Measurements from ENCODE around the gene MRC1.

Gene MRC1

DNA sequence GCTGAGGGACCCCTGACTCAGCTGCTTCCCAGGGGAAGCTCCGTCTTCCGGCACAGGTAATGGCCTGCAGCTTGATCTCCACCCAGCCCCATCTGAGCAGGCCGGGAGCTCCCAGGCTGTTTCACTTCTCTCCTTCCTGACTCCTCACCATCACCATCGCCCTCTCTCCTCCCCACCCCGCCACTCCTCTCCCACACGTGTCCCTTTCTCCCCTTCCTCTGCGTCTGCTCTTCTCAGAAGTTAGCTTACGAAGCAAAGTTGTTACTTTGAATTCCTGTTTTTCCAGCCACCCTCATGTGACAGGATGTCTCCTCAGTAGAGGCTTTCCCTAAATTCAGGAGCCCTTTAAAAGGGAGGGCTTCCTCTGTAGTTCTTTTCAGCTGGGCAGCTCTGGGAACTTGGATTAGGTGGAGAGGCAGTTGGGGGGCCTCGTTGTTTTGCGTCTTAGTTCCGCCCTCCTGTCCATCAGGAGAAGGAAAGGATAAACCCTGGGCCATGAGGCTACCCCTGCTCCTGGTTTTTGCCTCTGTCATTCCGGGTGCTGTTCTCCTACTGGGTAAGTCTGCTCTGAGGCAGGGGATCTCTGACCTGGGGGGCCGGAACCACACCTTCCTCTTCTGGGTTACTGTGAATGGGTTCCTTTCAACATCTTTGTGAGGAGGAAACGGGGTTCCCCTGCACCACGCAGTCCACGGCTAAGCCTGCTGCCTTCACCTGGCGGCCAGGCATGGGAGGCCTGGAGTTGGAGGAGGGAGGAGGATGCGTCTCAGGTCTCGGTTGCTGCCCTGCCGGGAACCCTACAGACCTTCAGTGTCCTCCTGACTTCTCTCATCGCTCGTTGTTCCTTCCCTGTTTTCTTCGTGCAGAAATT is at the start of gene MRC1:
Gene MRC1, plus strand, starts transcription at position 378 of the 871 bp plus-strand sequence. Its CDS starts 118 bp downstream, at position 496.
- Mint-ChIP-seq H3K27ac (no peak within 1 kb of the TSS), H3K4me3 (no peak within 1 kb of the TSS), H3K36me3 (ENCODE audit: low read depth) (no peaks in the 10 kb centered on the region), H3K27me3 (peaks cover 15% of the 10 kb centered on the region), H3K4me1 (ENCODE audit: low read depth) (peaks cover 5% of the 10 kb centered on the region), H3K9me3 (no peaks in the 10 kb centered on the region)

DNA sequence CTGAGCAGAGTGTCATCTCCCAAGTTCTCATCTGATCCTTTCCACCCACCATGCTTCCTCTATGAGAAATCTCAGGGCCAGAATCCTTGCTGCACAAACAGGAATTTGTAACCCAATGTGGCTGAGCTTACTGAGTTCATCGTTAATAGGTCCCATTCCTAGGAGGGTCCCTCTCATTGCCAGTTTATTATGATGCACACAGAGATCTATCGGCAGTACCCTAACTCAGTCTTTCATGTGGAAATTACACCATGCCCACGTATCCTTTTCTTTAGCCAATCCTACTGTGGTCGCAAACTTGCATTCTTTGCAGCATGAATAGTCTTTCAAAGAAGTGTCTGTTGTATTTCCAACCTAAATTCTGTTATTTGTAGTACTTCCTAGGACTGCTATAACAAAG is 45.0 kb upstream of the MRC1 start:
- Mint-ChIP-seq H3K36me3 (ENCODE audit: low read depth) (no peaks in the 10 kb centered on the region), H3K27me3 (peaks cover 3% of the 10 kb centered on the region), H3K9me3 (no peaks in the 10 kb centered on the region), H3K4me1 (ENCODE audit: low read depth) (no peaks in the 10 kb centered on the region), H3K27ac (no peak overlapping the region), H3K4me3 (no peak overlapping the region)

GRCh38 chr10:17765602-17766001 is 43.5 kb upstream of the MRC1 start:
- Mint-ChIP-seq H3K9me3 (no peaks in the 10 kb centered on the region), H3K36me3 (ENCODE audit: low read depth) (no peaks in the 10 kb centered on the region), H3K4me3 (no peak overlapping the region), H3K27me3 (peaks cover 4% of the 10 kb centered on the region), H3K27ac (no peak overlapping the region), H3K4me1 (ENCODE audit: low read depth) (no peaks in the 10 kb centered on the region)

GRCh38 chr10:17766731-17767130 is 42.4 kb upstream of the MRC1 start:
- no peaks in the 10 kb centered on the region for H3K36me3 Mint-ChIP-seq (ENCODE audit: low read depth)
- peaks cover 4% of the 10 kb centered on the region for H3K27me3 Mint-ChIP-seq
- H3K4me1 Mint-ChIP-seq (ENCODE audit: low read depth): no peaks in the 10 kb centered on the region
- no peak overlapping the region for H3K27ac Mint-ChIP-seq
- H3K9me3 Mint-ChIP-seq: no peaks in the 10 kb centered on the region
- no peak overlapping the region for H3K4me3 Mint-ChIP-seq

DNA sequence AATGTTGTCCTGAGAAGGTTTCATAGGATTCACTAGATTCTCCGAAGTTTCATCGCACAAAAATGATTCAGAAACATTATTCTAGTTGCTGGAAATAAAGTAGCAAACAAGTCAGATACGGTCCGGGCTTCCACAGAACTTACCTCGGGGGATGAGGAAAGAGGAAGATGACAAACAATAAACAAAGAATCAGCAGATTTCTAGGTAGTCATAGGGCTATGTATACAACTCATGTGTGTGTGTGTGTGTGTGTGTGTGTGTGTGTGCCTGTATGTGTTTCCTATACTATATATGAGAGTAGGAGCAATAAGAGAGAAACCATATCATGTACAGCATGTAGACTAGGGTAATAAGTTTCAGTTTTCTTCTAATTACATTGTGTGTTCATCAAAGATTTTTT is 40.7 kb upstream of the MRC1 start:
- no peaks in the 10 kb centered on the region for H3K4me1 Mint-ChIP-seq (ENCODE audit: low read depth)
- H3K4me3 Mint-ChIP-seq: no peak overlapping the region
- no peak overlapping the region for H3K27ac Mint-ChIP-seq
- no peaks in the 10 kb centered on the region for H3K36me3 Mint-ChIP-seq (ENCODE audit: low read depth)
- no peaks in the 10 kb centered on the region for H3K9me3 Mint-ChIP-seq
- H3K27me3 Mint-ChIP-seq: peaks cover 9% of the 10 kb centered on the region

- Mint-ChIP-seq H3K36me3 (ENCODE audit: low read depth) (no peaks in the 10 kb centered on the region), H3K4me1 (ENCODE audit: low read depth) (no peaks in the 10 kb centered on the region), H3K27me3 (peaks cover 9% of the 10 kb centered on the region)
These were observed 40.2 kb upstream of the MRC1 start for GRCh38 chr10:17768957-17769356.

DNA sequence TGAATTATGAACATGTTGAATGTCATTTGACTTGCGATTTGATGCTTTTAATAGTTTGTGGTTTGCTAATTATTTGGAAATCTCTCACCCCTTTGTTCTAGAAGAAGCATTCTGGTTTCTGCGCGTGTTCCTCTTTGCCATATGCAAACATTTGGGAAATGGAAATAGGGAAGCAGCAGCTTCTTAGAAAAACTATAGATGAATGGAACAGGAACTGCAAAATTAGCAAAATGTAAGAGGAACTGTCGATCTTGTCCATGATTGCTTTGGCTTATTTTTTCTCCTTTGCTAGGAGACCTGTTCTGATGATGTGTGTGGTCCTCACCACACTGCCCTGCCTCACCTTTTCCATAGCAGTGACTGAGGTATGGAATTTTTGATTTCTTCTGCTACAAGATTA is 38.1 kb upstream of the MRC1 start:
- no peaks in the 10 kb centered on the region for H3K9me3 Mint-ChIP-seq
- H3K27me3 Mint-ChIP-seq: peaks cover 9% of the 10 kb centered on the region
- H3K27ac Mint-ChIP-seq: no peak overlapping the region
- H3K4me1 Mint-ChIP-seq (ENCODE audit: low read depth): no peaks in the 10 kb centered on the region
- H3K4me3 Mint-ChIP-seq: no peak overlapping the region
- H3K36me3 Mint-ChIP-seq (ENCODE audit: low read depth): no peaks in the 10 kb centered on the region

More at GRCh38 chr10:17768957-17769356, 40.2 kb upstream of the MRC1 start:
- Mint-ChIP-seq H3K27ac (no peak overlapping the region), H3K9me3 (no peaks in the 10 kb centered on the region), H3K4me3 (no peak overlapping the region)

DNA sequence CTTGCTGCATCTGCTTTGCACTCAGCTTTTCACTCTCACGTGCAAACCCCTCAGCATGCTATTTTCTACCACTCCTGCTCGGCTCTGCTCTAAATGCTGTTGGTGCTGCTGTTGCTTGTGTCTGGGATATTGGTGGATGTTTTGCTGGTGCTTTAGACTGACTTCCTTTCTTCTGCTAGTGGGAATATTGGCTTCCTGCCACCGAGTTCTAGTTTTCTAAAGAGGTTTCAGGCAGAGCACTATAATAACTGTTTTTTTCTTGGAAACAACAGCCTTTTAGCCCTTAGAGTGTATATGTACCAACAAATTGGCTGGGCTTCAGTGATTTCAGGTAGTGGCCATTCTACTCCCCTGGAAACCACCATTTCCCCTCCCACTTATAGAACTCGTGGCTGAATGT is 29.4 kb upstream of the MRC1 start:
- no peaks in the 10 kb centered on the region for H3K36me3 Mint-ChIP-seq (ENCODE audit: low read depth)
- H3K27me3 Mint-ChIP-seq: no peaks in the 10 kb centered on the region
- H3K4me3 Mint-ChIP-seq: no peak overlapping the region
- H3K27ac Mint-ChIP-seq: no peak overlapping the region
- H3K9me3 Mint-ChIP-seq: no peaks in the 10 kb centered on the region
- H3K4me1 Mint-ChIP-seq (ENCODE audit: low read depth): no peaks in the 10 kb centered on the region

- H3K4me3 Mint-ChIP-seq: no peak overlapping the region
- H3K4me1 Mint-ChIP-seq (ENCODE audit: low read depth): no peaks in the 10 kb centered on the region
These were observed 28.4 kb upstream of the MRC1 start for GRCh38 chr10:17780727-17781126.

GRCh38 chr10:17781856-17782255 is 27.3 kb upstream of the MRC1 start:
- H3K36me3 Mint-ChIP-seq (ENCODE audit: low read depth): no peaks in the 10 kb centered on the region
- no peaks in the 10 kb centered on the region for H3K9me3 Mint-ChIP-seq
- no peaks in the 10 kb centered on the region for H3K27me3 Mint-ChIP-seq
- H3K4me3 Mint-ChIP-seq: no peak overlapping the region
- H3K4me1 Mint-ChIP-seq (ENCODE audit: low read depth): no peaks in the 10 kb centered on the region
- no peak overlapping the region for H3K27ac Mint-ChIP-seq

More at GRCh38 chr10:17780727-17781126, 28.4 kb upstream of the MRC1 start:
- H3K27ac Mint-ChIP-seq: no peak overlapping the region
- no peaks in the 10 kb centered on the region for H3K36me3 Mint-ChIP-seq (ENCODE audit: low read depth)
- H3K27me3 Mint-ChIP-seq: no peaks in the 10 kb centered on the region
- H3K9me3 Mint-ChIP-seq: no peaks in the 10 kb centered on the region

- no peaks in the 10 kb centered on the region for H3K9me3 Mint-ChIP-seq
- no peaks in the 10 kb centered on the region for H3K4me1 Mint-ChIP-seq (ENCODE audit: low read depth)
- H3K4me3 Mint-ChIP-seq: no peak overlapping the region
- no peaks in the 10 kb centered on the region for H3K27me3 Mint-ChIP-seq
- H3K36me3 Mint-ChIP-seq (ENCODE audit: low read depth): no peaks in the 10 kb centered on the region
- no peak overlapping the region for H3K27ac Mint-ChIP-seq
These were observed 26.1 kb upstream of the MRC1 start for GRCh38 chr10:17782921-17783665.

- no peaks in the 10 kb centered on the region for H3K36me3 Mint-ChIP-seq (ENCODE audit: low read depth)
- H3K4me1 Mint-ChIP-seq (ENCODE audit: low read depth): no peaks in the 10 kb centered on the region
- no peaks in the 10 kb centered on the region for H3K9me3 Mint-ChIP-seq
- H3K27ac Mint-ChIP-seq: no peak overlapping the region
- H3K27me3 Mint-ChIP-seq: no peaks in the 10 kb centered on the region
- H3K4me3 Mint-ChIP-seq: no peak overlapping the region
These were observed 25.4 kb upstream of the MRC1 start for GRCh38 chr10:17783751-17784150.

DNA sequence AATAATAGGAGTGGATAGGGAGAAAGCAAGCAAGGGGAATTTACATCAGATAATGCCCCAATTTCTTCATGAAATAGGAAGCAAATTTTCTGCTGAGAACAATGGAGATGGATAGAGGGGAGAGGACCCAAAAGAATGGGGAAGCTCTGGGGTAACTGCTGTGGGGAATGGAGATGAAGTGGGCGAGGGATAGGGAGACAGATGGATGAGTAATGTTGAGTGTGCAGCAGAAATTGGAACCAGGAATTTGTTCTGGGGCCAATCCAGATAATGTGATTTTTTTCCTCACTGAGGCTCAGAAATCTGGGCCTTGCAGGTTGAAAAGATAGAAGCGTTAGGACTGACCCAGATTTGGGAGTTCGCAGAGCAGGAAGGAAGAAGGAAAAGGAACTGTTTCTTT is 24.5 kb upstream of the MRC1 start:
- no peak overlapping the region for H3K27ac Mint-ChIP-seq
- no peaks in the 10 kb centered on the region for H3K36me3 Mint-ChIP-seq (ENCODE audit: low read depth)
- H3K4me1 Mint-ChIP-seq (ENCODE audit: low read depth): no peaks in the 10 kb centered on the region
- no peaks in the 10 kb centered on the region for H3K27me3 Mint-ChIP-seq
- no peaks in the 10 kb centered on the region for H3K9me3 Mint-ChIP-seq
- H3K4me3 Mint-ChIP-seq: no peak overlapping the region

- no peak overlapping the region for H3K27ac Mint-ChIP-seq
- no peak overlapping the region for H3K4me3 Mint-ChIP-seq
- H3K27me3 Mint-ChIP-seq: no peaks in the 10 kb centered on the region
- H3K36me3 Mint-ChIP-seq (ENCODE audit: low read depth): no peaks in the 10 kb centered on the region
- H3K9me3 Mint-ChIP-seq: no peaks in the 10 kb centered on the region
- H3K4me1 Mint-ChIP-seq (ENCODE audit: low read depth): no peaks in the 10 kb centered on the region
These were observed 23.7 kb upstream of the MRC1 start for GRCh38 chr10:17785276-17785930.

All from stimulated activated naive CD8-positive, alpha-beta T cell treated with anti-CD3 and anti-CD28 coated beads, Interleukin-15, Interleukin-2, amounts not matched to agents 100 ng/mL and 50 ng/mL, for 24 hours (primary cell).